IPS DF 6.9 (cell line): ENCODE results near the gene NEK2.

Source experiments
- DNase-seq: peaks from one replicate; pipeline ENCODE4 v3.0.0-alpha.2; 2013; ENCODE audit warnings: low read depth, low spot score
- H3K27ac ChIP-seq: one replicate; pipeline ENCODE4 v1.5.1; 2013; ENCODE audit warnings: low read length, control low read depth
- H3K27me3 ChIP-seq: 2 replicates; pipeline ENCODE4 v1.6.1; 2013; ENCODE audit warnings: mild to moderate bottlenecking, low read length; ENCODE audit not compliant: control insufficient read depth, insufficient read depth
- H3K36me3 ChIP-seq: 2 replicates; pipeline ENCODE4 v1.6.1; 2013; ENCODE audit warnings: low read length; ENCODE audit not compliant: control insufficient read depth, insufficient read depth
- H3K4me1 ChIP-seq: 2 replicates; pipeline ENCODE4 v1.6.1; 2013; ENCODE audit warnings: low read length; ENCODE audit not compliant: control insufficient read depth, insufficient read depth
- H3K4me3 ChIP-seq: 2 replicates; pipeline ENCODE4 v1.5.1; 2013; ENCODE audit warnings: mild to moderate bottlenecking, low read length
- H3K9me3 ChIP-seq: 2 replicates; pipeline ENCODE4 v1.6.1; 2013; ENCODE audit warnings: low read length, inconsistent platforms; ENCODE audit not compliant: control insufficient read depth, insufficient read depth
- WGBS: extraction: QIAGEN DNeasy Blood & Tissue Kit; methylation state at CpG from one replicate; pipeline ENCODE4 v1.1.7; 2013; ENCODE audit warnings: mixed read lengths, missing lambda C conversion rate; ENCODE audit not compliant: insufficient read length, insufficient coverage; 5-methylcytosine and 5-hydroxymethylcytosine counted together

NEK2 gene

DNA sequence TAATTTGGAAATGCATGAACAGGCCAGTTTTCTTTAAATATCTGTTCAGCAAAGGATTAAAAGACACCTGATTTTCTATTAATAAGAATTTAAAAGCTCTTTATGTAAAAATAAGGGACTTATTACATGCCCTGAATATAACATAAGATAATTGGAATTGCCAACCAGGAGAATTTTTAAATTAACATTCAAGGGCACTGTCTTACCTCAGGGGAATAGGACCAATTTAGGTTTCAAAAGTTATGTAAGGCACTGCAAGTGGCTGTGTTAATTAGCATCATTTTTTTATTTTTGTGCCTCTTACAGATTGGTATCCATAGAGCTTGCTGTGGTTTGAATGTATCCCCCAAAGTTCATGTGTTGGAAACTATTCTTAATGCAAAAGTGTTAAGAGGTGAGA is 1.3 kb upstream of the NEK2 start:
- Histone ChIP-seq H3K36me3 (no peaks in the 10 kb centered on the region), H3K4me3 (no peak overlapping the region), H3K27ac (no peak overlapping the region), H3K27me3 (no peaks in the 10 kb centered on the region), H3K4me1 (peaks cover 2% of the 10 kb centered on the region; the same call in 1 of the 2 replicates), H3K9me3 (no peaks in the 10 kb centered on the region)
- DNase-seq, result no peak

DNA sequence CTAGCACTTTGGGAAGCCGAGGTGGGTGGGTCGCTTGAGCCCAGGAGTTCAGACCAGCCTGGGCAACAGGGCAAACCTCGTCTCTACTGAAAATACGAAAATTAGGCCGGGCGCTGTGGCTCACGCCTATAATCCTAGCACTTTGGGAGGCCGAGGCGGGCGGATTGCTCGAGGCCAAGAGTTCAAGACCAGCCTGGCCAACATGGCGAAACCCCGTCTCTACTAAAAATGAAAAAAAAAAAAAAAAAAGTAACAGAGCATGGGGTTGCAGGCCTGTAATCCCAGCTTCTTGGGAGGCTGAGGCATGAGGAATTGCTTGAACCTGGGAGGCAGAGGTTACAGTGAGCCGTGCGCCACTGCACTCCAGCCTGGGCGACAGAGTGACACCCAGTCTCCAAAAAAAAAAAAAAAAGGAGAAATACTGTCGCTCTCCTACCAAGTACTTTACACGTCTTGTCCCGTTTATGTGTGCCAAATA is 724 bp upstream of the NEK2 start:
- Histone ChIP-seq H3K4me1 (peaks cover 2% of the 10 kb centered on the region; the same call in 1 of the 2 replicates), H3K27me3 (no peaks in the 10 kb centered on the region), H3K27ac (no peak overlapping the region), H3K36me3 (no peaks in the 10 kb centered on the region), H3K4me3 (peak overlapping the region; percentile 89; the same call in 1 of the 2 replicates), H3K9me3 (no peaks in the 10 kb centered on the region)
- WGBS, result 100% methylated on average over 2 of the region's 19 CpGs
- no peak for DNase-seq

DNA sequence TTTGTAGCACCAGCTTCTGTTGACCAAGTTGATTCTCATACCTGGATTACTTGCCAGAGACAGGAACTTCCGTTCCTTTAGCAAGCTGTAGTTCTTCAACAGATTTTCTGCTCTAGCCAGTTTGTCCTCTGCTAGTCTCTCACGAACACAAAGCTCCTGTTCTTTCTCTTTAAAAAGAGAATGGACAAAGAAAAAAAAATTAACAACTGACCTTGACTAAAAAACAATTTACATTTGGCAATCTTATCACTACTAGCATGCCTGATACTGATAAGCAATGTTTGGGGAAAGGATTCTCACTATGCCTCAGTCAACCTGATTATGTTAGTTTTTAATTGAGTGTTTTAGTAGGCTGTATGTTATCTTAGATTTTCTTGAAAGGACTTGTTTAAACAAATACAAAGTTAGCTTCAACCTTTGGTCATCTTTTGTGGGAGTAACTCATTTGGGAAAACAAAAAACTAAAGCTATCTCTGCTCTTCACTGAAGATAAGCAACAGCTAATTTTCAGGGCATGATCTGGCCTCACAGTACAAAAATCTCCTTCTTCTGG is 8.3 kb downstream of the NEK2 start:
- peaks cover 5% of the 10 kb centered on the region; the same call in 1 of the 2 replicates for H3K36me3 ChIP-seq
- H3K4me3 ChIP-seq, result no peak overlapping the region
- DNase-seq, result no peak
- no peaks in the 10 kb centered on the region for H3K9me3 ChIP-seq
- no peaks in the 10 kb centered on the region for H3K4me1 ChIP-seq
- H3K27me3 ChIP-seq, result no peaks in the 10 kb centered on the region
- no CpG with 5 or more reads among the region's 2 CpGs for WGBS
- H3K27ac ChIP-seq, result no peak overlapping the region

DNA sequence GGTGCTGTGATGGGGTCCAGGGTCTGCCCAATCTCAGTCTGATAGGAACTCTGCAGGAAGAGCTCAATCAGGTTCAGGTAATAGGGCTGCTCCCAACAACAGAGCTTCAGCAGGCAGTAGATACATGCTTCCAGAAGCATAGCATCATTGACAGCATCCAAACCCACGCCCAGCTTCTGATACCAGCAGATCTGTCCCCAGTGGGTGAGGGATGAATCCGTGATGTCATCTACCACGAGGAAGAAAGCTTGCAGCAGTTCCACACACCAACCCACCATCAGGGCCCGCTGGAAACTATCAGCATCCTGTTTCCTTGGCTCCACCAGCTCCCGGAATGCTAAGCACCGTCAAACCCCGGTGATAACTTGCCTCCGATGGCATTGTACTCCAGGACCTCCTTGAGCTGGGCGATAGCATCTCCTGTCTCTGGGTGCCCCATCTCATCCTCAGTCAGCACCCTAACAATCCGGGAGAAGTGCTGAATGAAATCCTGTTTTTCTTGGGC is 14.7 kb downstream of the NEK2 start:
- Histone ChIP-seq H3K36me3 (no peaks in the 10 kb centered on the region), H3K4me1 (no peaks in the 10 kb centered on the region), H3K27ac (no peak overlapping the region), H3K4me3 (no peak overlapping the region), H3K27me3 (no peaks in the 10 kb centered on the region), H3K9me3 (no peaks in the 10 kb centered on the region)
- WGBS, result no CpG with 5 or more reads among the region's 10 CpGs
- DNase-seq, result no peak

DNA sequence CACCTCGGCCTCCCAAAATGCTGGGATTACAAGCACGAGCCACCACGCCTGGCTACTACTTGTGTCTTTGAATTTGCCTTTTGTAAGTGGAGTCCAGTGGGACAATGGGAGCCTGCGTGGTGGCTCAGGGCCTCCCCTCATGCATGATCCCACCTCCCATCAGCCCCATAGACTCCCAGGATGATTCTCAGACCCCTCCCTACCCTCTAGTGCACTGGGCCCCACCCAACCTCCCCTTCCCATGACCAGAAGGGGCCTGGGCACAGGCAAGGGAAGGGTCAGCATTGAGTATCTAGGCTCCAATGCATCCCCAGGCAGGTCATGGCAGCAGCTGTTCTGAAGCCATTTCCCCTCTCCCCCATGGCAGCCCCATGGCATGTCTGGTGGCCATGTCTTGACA is 18.7 kb downstream of the NEK2 start:
- no peaks in the 10 kb centered on the region for H3K27me3 ChIP-seq
- peaks cover 2% of the 10 kb centered on the region; the same call in 1 of the 2 replicates for H3K4me1 ChIP-seq
- H3K9me3 ChIP-seq, result no peaks in the 10 kb centered on the region
- H3K36me3 ChIP-seq, result no peaks in the 10 kb centered on the region
- no peak for DNase-seq
- H3K27ac ChIP-seq, result no peak overlapping the region
- H3K4me3 ChIP-seq, result no peak overlapping the region
- WGBS, result no CpG with 5 or more reads among the region's 4 CpGs

DNA sequence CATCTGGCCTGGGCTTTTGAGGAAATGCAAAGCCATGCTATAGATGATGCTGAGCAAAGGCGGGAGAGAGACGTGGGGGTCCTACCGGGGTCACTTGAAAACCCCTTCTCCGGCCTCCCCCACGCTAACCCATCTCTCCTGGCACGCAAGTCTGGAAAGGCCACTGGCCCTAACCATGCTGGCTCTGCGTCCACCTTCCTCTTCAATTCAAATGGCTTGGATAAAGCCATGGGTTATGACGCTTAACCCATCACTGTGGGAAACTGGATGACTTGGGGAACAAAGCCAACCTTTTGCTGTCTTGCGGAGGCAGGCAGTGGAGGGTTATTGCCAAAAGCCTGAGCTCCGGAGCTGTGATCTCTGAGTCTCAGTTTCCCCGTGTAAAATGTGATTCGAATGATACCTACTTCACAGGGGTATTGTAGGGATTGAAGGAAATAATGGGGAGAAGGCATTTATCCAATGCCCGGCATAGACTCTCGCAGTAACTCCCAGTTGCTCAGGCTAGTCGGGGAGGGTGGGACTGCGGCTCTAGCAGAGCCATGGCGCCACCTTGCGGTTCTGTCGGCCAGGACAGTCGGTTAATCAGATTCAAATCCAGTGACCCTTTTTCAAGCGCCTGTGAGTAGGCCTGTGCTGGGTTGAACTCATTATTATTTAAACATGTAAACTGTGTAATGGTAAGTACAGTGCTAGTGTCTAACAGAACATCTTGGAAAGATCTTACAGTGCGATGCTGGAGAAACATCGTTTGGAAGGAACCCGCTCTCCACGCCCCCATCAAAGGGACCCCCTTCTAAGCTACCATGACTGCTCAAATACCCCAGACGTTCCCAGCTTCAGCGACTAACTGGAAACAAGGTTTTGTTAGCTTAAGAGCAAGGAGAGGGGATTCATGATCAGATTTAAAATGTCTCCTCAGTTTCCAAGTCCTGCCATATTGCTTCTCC is 20.3 kb downstream of the NEK2 start:
- WGBS, result no CpG with 5 or more reads among the region's 27 CpGs
- Histone ChIP-seq H3K9me3 (no peaks in the 10 kb centered on the region), H3K36me3 (no peaks in the 10 kb centered on the region), H3K27ac (no peak overlapping the region), H3K27me3 (no peaks in the 10 kb centered on the region), H3K4me1 (peaks cover 2% of the 10 kb centered on the region; the same call in 1 of the 2 replicates), H3K4me3 (no peak overlapping the region)
- DNase-seq, result peak; percentile 72

DNA sequence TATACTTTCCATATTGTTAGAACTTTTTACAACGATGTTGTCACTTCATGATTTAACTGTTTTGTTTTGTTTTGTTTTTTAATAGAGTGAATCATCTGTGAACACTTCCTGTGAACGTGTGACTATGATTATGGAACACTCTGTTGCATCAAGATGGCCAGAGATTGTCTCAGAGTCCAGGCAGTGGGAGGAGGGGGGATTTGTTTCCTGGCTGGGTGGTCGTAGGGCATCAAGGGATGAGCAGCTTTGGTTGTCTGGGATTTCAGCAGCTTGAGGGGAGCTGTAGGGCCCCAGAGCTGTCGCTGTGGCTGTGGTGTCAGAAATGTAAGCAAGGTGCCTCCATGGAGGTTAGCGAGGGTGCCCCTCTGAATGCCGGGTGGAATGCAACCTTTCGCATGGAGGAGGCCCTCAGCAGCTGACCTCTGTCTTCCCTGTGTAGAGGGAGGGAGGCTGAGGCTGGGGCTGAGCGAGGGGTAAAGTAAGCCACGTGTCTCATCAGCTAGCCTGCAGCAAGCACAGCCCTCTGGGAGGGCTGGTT is 21.4 kb downstream of the NEK2 start:
- Histone ChIP-seq H3K36me3 (no peaks in the 10 kb centered on the region), H3K27ac (no peak overlapping the region), H3K4me1 (peaks cover 2% of the 10 kb centered on the region; the same call in 1 of the 2 replicates), H3K27me3 (no peaks in the 10 kb centered on the region), H3K4me3 (no peak overlapping the region), H3K9me3 (no peaks in the 10 kb centered on the region)
- WGBS, result no CpG with 5 or more reads among the region's 9 CpGs
- no peak for DNase-seq

DNA sequence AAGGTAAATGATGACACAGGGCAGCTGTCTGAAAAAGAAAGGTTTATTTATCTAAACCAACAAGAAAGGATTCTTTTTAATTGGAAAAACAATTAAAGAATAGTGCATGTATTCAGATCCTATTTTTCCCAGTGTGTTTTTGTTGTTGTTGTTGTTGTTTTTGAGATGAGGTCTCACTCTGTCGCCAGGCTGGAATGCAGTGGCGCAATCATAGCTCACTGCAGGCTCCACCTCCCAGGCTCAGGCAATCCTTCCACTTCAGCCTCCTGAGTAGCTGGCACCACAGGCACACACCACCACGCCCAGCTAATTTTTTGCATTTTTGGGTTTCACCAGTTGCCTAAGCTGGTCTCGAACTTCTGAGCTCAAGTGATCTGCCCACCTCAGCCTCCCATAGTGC is 22.1 kb downstream of the NEK2 start:
- no peak for DNase-seq
- Histone ChIP-seq H3K4me1 (peaks cover 2% of the 10 kb centered on the region; the same call in 1 of the 2 replicates), H3K27me3 (no peaks in the 10 kb centered on the region), H3K9me3 (no peaks in the 10 kb centered on the region), H3K36me3 (no peaks in the 10 kb centered on the region), H3K4me3 (no peak overlapping the region), H3K27ac (no peak overlapping the region)
- no CpG with 5 or more reads among the region's 4 CpGs for WGBS

DNA sequence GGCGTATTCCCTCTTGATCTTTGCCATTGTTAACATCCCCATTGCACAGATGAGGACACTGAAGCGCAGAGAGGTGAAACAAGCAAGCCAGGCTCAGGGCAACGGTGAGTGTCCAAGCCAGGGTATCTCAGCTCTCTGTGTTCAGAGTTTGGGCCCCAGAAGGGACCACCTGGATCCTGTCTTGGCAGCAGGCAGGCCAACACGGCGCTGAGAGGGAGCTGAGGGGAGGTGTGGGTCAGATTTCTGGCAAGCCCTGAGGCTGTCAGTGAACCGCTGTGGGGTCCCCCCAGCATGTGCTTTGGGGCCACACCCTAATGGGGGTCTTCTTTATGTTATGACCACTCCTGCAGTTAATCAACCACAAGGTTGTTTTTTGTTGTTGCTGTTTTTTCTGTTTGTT is 23.1 kb downstream of the NEK2 start:
- Histone ChIP-seq H3K36me3 (no peaks in the 10 kb centered on the region), H3K9me3 (no peaks in the 10 kb centered on the region), H3K27ac (no peak overlapping the region), H3K27me3 (no peaks in the 10 kb centered on the region), H3K4me1 (peaks cover 2% of the 10 kb centered on the region; the same call in 1 of the 2 replicates), H3K4me3 (no peak overlapping the region)
- no CpG with 5 or more reads among the region's 6 CpGs for WGBS
- DNase-seq, result no peak

DNA sequence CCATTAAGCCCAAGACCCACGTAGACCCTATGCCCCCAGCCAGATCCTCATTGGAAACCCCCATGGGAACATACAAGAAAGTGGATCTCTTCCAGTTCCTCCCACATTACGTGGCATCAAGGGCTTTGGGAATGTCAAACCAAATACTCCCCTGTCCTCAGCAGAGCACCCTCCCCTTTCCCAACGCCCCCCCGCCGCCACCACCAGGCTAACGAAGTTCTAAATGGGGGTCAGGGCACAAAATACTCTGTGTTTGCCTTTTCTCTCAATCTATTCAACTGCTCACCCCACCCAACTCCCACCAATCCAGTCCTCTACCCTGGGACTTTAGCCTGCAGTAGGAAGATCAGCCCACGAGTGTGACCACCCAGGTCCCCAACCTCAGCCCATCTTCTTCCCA is 24.5 kb downstream of the NEK2 start:
- H3K27ac ChIP-seq, result no peak overlapping the region
- no peak for DNase-seq
- no peaks in the 10 kb centered on the region for H3K36me3 ChIP-seq
- no peaks in the 10 kb centered on the region for H3K9me3 ChIP-seq
- no CpG with 5 or more reads among the region's 7 CpGs for WGBS
- peaks cover 2% of the 10 kb centered on the region; the same call in 1 of the 2 replicates for H3K4me1 ChIP-seq
- no peaks in the 10 kb centered on the region for H3K27me3 ChIP-seq
- H3K4me3 ChIP-seq, result no peak overlapping the region
